Stimulated activated CD4-positive, alpha-beta T cell treated with anti-CD3 and anti-CD28 coated beads, Interleukin-12 subunit alpha, Interleukin-12 subunit beta, amount 100 ng/mL, for 4 hours (primary cell): ENCODE measurements around the gene PSMG4.

Experiments used
- DNase-seq: peaks from one replicate; pipeline ENCODE4 v3.0.0-alpha.2; 2020

PSMG4 gene

DNA sequence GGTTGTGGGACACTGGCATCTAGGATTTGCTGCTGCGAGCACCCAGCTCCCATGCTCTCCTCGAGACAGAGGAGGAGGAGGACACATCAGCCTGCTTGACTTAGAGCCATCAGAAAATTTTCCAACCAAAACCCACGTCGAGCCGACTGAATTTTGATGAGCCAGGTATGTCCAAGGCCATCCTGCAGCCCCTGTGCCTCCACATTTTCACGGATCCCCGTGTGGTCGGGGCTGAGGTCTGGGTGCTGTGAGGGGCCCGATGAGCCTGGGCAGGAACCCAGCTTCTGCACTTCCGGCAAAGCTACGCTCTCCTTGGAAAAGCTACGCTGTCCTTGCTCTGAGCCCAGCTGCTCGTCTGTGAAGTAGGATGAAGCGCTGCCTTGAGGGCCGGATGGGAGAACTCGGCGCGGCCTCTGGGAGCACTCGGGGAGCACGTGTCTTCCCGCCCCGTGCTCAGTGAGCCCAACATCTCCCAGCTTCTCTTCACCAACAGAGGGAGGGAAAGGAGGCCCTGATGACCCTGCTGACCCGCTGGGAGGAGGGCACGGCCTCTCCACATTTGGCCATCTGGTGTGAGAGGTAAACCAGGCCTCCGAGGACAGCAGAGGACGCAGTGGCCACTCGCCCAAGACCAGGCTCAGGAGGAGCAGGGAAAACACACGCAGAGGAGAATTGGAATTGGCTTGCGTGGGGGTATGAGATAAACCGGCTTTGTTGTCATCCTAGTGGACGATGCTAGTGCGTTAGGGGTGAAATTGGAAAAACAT lies 33.9 kb downstream of the PSMG4 start:
- DNase-seq: no peak

DNA sequence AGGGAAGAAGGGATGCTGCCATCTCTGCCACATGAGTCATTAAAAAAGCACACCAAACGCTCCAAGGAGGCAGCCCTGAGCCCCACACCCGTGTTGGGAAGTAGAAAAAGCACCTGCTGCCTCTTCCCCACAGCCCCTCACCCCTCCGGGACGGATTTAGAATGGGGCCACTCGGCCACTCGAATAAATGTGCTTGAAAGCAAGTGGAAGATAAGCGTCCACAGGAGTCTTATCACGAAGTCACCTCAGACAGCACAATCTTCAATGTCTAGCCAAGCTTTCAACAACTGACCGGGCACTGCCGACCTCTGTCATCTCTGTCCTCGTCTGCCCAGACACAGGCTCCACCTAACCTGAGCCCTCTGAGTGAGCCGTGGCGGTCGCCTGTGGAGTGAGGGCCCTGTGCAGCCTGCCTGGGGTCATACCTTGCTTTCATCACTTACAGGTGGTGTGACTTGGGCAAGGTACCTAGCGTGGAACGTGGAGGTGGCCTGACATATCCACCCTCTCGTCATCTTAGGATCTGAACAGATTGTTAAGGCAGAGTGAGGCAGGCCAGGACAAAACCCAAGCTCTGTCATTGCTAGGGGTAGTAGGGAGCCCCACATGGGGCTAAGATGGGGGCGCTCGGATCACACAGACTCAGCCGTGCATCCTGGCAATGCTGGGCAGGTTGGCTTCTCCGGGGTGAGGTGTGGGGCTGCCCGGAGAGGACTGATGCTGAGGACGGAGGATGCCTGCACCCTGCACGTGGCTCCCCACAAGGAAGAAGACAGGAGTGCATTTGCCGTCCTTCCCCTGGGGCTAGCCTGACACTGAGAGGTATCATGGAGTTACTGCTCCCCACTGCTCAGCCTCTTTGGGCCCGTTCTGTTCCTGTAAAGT lies 34.8 kb downstream of the PSMG4 start:
- DNase-seq: no peak

DNA sequence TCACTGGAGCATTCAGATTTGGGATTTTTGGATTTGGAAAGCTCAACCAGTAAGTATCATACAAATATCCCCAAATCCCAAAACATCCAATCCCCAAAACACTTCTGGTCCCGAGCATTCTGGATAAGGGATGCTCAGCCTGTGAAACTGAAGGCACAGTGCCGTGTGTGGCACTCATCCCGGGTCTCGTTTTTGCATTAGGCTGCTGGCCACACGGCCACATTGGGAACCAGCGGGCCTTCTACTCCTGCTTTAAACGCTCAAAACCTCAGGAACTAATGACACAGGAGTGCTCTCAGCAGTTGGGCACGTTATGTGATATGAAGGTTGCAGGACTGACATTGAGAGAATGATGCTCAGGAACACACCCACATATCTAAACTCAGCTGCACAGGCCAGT lies 35.6 kb downstream of the PSMG4 start:
- DNase-seq: no peak

DNA sequence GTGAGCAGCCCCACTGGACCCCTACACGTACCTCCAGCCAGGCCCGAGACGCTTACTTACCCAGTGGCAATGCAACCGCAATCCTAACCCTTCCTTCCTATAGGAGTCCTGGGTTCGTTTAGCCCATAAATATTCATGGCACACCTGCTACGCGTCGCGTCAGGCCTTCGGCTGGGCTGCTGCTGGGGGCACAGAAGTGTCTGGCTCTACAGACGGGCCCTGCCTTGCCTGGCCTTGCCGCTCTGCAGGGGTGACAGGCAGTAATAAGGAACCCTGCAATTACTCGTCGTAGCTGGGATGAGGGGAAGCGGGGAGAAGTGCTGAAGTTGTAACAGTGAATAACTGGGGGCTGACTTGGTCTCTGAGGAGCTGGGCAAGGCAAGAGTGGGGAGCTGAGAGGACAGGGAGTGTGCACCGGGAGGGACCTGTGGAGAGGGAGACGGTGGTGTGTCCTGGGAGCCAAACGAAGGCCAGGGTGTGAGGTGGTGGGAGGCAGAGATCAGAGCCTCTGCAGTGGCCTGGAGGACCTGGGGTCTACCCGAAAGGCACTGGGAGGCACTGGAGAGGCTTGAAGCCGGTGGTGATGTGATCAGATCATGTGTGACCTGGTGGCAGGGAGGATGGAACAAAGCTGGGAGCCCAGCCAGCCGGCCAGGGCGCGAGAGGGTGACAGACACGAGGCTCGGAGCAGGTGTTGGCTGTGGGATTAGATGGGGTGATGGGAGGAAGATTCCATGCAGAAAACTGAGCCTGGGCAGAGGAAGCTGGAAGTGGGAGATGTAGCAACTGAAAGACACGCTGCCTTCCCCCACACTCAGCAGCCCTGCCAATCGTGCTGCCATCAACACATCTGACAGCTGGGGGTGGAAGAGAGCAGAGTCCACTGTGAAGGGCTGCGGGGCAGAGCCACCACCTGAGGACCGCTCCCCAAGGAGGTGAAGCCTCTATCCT lies 36.4 kb downstream of the PSMG4 start:
- no peak for DNase-seq

DNA sequence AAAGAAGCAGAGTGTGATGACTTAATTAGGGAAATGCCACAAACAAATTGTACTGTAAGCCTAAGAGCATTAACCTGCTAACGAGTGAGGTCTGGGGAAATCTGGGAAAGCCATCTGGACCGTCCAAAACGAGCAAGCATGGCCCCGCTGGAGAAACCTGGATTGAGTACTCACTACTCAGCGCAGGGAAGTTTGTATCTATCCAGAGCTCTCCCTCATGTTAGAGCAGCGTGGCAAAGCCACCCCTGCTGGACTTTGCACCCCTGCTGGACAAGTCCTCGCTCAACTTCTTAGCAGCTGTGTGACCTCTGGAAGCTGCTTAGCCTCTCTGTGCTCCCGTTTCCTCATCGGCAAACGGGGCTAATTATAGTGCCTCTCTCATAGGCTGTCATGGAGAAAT lies 37.3 kb downstream of the PSMG4 start:
- no peak for DNase-seq

DNA sequence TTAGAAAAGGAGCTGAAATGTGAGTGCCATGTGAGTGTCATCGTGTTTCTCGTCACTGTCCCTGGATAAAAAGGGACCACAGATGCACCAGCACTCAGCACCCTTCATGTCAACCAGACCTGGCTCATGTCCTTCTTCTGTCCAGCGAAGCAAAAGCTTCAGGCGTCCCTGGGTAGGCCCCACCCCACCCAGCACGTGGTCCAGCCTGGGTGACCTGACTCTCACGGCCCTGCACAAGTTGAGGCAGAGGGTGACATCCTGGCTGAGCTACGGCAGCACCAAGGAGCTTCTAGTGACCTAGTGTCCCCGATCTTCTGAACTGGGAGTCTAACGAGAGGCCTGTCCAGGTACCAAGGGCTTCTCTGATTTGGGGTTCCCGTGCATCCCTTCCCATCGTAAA lies 37.8 kb downstream of the PSMG4 start:
- DNase-seq: no peak

DNA sequence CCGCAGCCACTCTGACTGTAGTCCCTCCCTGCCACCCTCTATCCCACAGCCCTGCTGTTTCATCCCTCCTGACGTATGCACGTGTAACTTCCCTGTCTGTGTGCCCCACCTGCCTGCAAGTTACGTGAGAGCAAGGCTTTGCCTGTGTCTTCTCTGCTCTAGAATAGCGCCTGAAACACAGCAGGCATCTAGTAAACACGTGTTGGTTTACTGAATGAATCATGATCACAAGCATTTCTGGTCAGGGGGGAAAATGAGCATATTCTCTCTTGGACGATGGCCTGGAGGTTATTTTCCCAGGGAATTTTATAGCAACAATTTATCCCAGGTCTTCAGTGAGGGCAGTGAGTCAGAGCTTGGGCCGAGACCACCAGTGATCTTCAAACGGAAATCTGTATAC lies 38.3 kb downstream of the PSMG4 start:
- DNase-seq: no peak

DNA sequence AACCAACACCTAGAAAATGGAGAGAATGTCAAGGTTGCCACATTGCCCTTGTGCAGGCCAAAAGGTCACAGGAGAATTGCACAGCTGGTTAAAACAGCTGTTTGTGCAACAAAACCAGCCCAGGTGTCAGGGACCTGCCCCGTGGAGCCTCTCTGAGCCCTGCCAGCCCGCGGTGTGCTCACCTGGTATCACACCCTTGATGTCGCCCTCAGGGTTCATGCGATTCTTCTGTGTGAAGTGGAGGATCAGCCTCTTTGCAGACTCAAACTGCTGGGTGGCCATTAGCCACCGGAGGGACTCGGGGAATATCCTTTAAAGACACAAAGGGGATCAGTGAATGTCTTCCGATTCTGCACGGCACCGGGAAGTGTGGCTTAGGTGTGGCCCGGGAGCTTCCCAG lies 39.2 kb downstream of the PSMG4 start:
- DNase-seq: no peak

DNA sequence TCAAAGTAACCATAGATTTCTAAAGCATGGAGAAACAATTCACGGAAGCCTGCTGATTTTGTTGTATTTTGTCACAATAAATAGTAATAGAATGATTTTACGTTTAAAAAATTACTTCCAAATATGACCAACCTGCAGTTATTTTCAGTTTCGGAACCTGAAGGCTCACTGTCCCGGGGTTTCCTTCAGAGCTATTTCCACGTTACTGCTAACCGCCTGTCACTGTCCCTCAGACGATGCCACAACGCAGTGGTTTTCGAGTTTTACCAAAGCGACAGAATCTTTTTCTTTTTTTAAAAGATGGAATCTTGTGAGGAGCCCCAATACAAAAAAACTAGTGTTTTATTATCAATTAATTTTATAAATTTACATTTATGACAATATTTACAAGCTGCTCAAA lies 40.5 kb downstream of the PSMG4 start:
- DNase-seq: no peak

DNA sequence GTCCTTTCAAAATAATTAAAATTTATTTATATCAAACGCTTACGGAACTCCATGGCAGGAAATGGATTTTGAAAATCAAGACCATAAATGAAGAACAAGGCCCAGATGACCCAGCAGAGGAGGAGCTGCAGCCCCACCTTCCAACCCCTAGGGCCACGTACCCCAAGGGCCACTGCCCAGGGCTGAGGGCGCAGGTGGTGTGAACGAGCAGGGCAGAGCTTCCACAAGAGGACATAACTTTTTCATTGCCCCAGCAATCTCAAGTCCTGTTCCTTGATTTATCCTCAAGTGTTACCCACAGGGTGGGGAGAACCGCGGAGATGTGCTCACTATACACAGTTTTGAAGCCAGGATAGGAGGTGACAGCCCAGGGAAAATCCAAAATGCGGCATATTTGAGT lies 42.8 kb downstream of the PSMG4 start:
- no peak for DNase-seq

DNA sequence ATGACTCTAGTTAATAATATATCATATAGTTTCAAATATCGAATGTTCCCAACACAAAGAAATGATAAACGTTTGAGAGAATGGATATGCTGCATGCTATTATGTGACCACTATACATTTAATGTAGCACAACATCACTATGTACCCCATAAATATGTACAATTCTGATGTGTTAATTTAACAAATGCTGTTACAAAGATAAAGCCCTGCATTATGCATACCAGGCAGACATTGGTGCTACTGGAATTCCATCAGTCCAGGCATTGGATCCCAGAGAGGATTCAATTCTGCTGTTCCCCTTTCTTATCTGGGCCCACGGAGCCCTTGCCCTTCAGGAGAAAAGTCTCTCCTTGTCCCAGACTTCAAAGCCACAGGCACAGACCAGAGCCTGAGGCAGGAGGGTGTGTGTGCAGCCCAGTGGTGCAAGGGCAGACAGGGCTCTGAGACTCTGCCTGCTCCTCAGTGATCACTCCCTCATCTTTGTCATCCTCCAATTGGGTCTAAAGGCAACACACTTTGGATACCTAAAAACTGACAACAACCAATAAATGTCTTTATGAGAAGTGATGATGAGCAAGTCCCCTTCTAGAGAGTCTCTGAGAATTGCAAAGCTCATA lies 45.2 kb downstream of the PSMG4 start:
- DNase-seq: no peak

DNA sequence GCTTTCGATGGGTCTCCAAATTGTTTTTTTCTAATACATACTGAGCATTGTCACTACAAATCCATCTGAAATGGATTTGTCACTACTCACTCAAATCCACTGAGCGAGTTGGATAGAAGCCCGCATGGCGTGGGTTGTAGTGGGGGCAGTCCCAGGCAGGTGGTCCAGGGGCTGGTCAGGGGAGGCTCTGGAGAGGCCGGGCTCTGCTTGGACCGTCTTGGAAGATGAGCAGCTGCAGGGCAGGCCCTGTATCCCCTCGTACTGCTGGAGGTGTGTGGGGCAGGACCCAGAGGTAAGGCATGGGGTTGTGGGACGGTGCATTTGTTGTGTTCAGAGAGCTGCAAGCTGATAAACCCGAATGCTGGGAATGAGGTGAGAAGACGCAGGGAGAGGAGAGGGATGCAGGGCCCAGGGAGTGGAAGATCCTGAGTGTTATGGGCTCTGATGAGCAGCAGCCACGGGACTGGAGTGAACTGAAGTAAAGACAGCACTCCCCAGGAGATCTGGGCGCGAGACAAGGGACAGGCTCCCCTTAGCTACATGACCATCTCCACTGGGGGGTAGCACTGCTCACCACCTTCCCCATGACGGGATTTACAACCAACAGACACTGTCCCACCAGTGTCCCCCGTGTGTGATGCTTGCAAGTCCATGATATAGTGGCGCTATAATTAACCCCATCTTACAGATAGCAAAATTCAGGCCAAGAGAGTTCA lies 45.9 kb downstream of the PSMG4 start:
- DNase-seq: no peak

DNA sequence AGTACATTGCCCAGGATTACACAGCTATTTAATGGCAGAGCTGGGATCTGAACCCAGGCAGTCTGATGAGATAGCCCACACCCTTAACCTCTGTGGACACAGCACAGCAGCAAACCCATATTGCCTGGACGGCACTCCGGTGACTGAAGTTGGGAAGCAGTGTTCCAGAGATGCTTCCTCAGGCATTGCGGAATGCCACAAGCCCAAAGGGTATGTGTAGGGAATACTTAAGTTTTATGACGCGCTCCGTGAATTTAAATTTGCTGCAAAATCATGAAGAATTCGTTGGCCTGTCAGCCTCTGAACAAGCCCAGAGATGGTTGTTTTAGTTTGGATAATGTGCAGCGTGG lies 46.4 kb downstream of the PSMG4 start:
- DNase-seq: no peak

DNA sequence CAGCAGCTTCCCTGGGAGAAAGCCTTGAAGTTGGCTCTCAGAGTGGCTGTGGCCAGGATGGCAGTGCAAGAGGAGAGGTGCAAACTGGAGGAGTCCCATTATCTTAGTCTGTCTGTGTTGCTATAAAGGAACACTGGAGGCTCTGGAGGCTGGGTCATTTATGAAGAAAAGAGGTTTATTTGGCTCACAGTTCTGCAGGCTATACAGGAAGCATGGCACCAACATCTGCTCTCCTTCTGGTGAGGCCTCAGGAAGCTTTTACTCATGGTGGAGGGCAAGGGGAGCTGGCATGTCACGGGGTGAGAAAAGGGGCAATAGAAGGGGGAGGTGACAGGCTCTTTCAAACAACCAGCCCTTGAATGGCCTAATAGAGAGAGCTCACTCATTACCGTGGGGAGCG lies 47.1 kb downstream of the PSMG4 start:
- no peak for DNase-seq

DNA sequence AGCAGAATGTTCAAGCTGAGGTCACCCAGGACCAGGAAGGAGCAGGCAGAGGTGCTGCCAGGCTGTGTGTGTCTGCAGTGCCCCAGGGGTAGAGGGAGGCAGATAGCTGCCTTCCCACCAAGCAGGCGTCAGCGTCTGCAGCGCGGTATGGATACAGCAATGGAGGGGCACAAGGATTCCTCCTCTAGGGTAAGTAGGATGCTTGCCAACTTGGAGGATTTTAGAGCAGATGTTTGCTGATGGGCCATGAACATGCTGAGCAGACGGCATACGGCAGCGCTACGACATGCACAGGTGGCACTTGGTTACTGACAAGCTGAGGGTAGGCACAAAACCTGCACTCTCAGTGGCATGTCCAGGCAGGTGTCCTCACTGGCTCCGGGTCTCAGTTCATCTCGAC lies 48.1 kb downstream of the PSMG4 start:
- DNase-seq: no peak

DNA sequence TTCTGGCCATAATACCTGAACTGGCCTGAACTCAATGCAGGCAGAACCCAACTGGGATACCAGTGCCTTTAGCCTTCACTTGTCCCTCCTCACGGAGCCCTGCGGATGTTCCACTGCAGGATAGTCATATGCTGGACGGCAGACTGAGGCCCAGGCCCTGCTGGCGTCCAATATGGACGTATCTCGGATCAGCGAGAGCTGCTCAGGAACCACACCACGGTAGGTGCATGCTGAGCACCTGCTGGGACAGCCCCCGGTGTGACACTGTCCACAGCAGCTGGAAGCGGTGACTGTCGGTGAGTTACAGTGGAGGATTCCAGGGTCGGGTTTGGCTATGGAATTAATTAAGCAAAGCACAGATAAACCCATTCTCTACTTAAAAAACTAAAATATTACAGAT lies 48.7 kb downstream of the PSMG4 start:
- DNase-seq: no peak

DNA sequence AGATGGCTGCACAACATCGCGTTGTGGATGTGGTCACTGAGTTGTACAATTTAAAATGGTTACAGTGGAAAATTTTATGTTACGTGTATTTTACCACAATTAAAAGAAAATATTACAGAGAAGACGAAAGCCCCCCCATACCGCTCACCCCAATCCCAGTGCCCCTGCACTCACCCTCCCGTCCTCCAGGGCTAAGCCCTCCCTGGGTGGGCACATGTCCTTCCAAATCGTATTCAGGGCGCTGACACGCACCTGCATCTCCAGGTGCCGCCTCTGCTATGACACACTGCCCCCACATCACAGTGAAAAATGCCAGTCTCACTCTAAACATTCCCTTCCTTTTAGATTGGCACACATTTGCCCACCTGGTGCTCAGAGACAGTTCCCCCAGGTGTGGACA lies 49.4 kb downstream of the PSMG4 start:
- DNase-seq: no peak

DNA sequence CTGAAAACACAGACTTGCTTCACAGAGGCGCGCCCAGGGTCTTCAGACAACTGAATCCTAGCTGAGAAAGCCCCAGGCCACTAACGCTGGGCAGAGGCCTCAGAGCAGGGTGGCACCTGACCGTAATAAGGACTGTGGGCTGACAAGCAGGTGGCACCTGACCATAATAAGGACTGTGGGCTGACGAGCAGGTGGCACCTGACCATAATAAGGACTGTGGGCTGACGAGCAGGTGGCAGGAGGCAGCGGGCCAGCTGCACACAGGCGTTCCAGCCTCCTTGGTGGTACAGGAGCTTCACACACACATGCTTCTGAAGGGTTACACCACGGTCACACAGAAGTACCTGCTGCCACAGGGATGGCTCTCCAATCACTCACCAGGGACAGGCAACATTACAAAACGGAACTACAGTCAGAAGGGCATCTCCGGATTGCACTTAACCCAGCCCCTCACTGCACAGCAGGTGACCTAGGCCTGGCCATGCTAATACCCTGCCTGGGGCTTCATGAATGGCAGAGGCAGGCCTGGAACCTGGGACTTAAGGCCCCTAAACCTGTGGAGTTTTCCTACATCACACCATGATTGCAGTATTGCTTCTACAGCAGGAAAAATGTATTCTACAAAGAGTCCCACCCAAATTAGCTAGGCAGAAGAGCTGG lies 50.8 kb downstream of the PSMG4 start:
- DNase-seq: no peak

DNA sequence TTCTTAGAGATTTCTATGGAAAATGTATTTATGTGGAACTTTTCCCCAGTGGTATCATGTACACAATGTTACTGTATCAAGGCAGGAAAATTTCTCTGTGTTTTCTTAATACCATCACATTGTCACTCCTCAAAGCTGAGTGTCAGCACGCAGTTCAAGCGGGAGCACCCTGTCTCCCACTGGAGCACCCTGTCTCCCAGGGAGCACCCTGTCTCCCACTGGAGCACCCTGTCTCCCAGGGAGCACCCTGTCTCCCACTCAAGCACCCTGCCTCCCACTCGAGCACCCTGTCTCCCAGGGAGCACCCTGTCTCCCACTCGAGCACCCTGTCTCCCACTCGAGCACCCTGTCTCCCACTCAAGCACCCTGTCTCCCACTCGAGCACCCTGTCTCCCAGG lies 51.3 kb downstream of the PSMG4 start:
- DNase-seq: no peak

DNA sequence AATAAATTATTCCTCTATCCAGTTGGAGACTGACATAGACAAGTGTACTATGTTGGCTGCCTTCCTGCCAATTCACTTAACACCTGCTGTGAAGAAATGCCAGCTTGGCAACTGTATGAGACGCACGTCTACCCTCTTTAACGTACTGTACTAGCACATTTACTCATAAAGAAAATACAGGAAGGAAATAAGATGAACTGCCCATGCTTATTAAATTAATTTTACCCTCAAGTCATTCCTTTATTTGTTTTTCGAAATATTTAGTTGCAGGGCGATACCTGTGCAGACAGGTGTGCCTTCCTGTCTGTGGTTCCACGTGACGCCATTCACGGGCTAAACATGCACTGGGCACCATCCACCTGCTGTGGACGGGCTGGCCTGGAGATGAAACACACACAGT lies 52.0 kb downstream of the PSMG4 start:
- no peak for DNase-seq

DNA sequence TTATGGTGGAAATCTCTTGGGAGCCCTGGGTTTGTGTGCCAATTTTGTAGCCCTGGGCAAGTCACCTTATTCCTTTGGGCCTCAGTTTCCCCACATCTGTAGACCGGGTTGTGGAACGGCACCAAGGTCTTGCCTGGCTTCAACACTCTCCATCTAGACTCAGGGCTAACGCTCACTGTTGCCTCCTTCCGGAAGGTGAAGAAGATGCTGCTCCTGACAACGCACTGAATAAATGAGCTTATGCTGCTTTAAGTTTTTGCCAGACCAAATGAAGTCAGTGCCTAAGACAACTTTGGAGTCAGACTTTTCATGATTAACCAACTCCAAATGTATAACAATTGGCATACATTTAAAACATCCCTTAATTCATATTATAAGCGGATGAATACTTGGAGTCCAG lies 53.1 kb downstream of the PSMG4 start:
- DNase-seq: no peak
